Thoracic aorta (tissue), 2 donors: ENCODE data around the gene ARHGAP33. TPM values are rescaled to one million over a fixed set of nuclear protein-coding genes. Genes with fewer than 3 reads are reported as not detected.

Experiments used
- ATAC-seq: fragments of 150-250 bp; one replicate; pipeline ENCODE4 v1.8.0; 2017; ENCODE audit warnings: low read depth; ENCODE audit not compliant: insufficient number of reproducible peaks, low FRiP score
- DNase-seq: peaks from one replicate; pipeline ENCODE4 v3.0.0-alpha.2; 2020; ENCODE audit warnings: low spot score
- H3K27ac ChIP-seq, 2 donors: fragments of 200-600 bp; sonication (generic); 1 replicate in 1 of 2; 2 replicates in 1 of 2; pipeline ENCODE4 v1.5.1; 2016; ENCODE audit warnings: mild to moderate bottlenecking in 2 of 2, moderate library complexity in 2 of 2
- H3K27me3 ChIP-seq: fragments of 200-600 bp; sonication (generic); replicated peaks from 2 replicates; pipeline ENCODE4 v1.6.0; 2016; ENCODE audit warnings: mild to moderate bottlenecking; ENCODE audit not compliant: insufficient read depth
- H3K36me3 ChIP-seq: fragments of 200-600 bp; sonication (generic); one replicate; pipeline ENCODE4 v1.5.1; 2016
- H3K4me1 ChIP-seq, 2 donors: fragments of 200-600 bp; sonication (generic); 1 replicate in 1 of 2; 2 replicates in 1 of 2; pipeline versions ENCODE4 v1.5.1 to v1.6.0; 2016; ENCODE audit warnings: low read depth in 2 of 2, mild to moderate bottlenecking in 1 of 2; ENCODE audit not compliant: control insufficient read depth in 1 of 2
- H3K4me3 ChIP-seq: fragments of 200-600 bp; sonication (generic); 2 replicates; pipeline ENCODE4 v1.5.1; 2016; ENCODE audit warnings: mild to moderate bottlenecking
- H3K9me3 ChIP-seq: fragments of 200-600 bp; sonication (generic); 2 replicates; pipeline ENCODE4 v1.5.1; 2016
- CTCF ChIP-seq: fragments of 200-600 bp; sonication (generic); IDR thresholded peaks from one replicate; pipeline ENCODE4 v1.5.1; 2019; ENCODE audit warnings: antibody characterized with exemption
- total RNA-seq, 2 donors: library from RNA; depleted of rRNA; stranded (reverse); fragments of >200 nt; gene quantifications; one replicate each; pipeline versions ENCODE4 v1.1.0 to v1.2.3, GENCODE V29; 2016

Gene ARHGAP33
- total RNA-seq, 2 donors from 2014 or later: 15.4 to 30.7 TPM

GRCh38 chr19:35805526-35806102 is 30.2 kb downstream of the ARHGAP33 start:
- Histone ChIP-seq H3K9me3 (no peaks in the 10 kb centered on the region), H3K27ac (no peak overlapping the region), H3K4me1 (no peaks in the 10 kb centered on the region), H3K27me3 (no peaks in the 10 kb centered on the region), H3K4me3 (no peak overlapping the region), H3K36me3 (no peaks in the 10 kb centered on the region)
- no peak for ATAC-seq
- no peak for TF ChIP-seq CTCF
- DNase-seq: no peak

GRCh38 chr19:35806597-35806996 is 31.2 kb downstream of the ARHGAP33 start:
- ATAC-seq (no peak), DNase-seq (no peak)
- Histone ChIP-seq H3K9me3 (no peaks in the 10 kb centered on the region), H3K27ac (no peak overlapping the region), H3K36me3 (no peaks in the 10 kb centered on the region), H3K27me3 (no peaks in the 10 kb centered on the region), H3K4me3 (no peak overlapping the region), H3K4me1 (no peaks in the 10 kb centered on the region)
- TF ChIP-seq CTCF: no peak

GRCh38 chr19:35807633-35808032 is 32.3 kb downstream of the ARHGAP33 start:
- ATAC-seq: no peak
- Histone ChIP-seq H3K4me3 (no peak overlapping the region), H3K9me3 (no peaks in the 10 kb centered on the region), H3K27me3 (no peaks in the 10 kb centered on the region), H3K27ac (no peak overlapping the region), H3K4me1 (no peaks in the 10 kb centered on the region), H3K36me3 (no peaks in the 10 kb centered on the region)
- no peak for DNase-seq
- TF ChIP-seq CTCF: no peak

GRCh38 chr19:35811317-35812219 is 36.2 kb downstream of the ARHGAP33 start:
- DNase-seq: no peak
- ATAC-seq: no peak
- TF ChIP-seq CTCF: no peak
- Histone ChIP-seq H3K9me3 (no peaks in the 10 kb centered on the region), H3K4me1 (no peaks in the 10 kb centered on the region), H3K36me3 (no peaks in the 10 kb centered on the region), H3K4me3 (no peak overlapping the region), H3K27me3 (no peaks in the 10 kb centered on the region), H3K27ac (no peak overlapping the region)

- Histone ChIP-seq H3K36me3 (no peaks in the 10 kb centered on the region), H3K4me3 (no peak within 1 kb of the TSS), H3K9me3 (no peaks in the 10 kb centered on the region), H3K27me3 (no peaks in the 10 kb centered on the region), H3K4me1 (no peaks in the 10 kb centered on the region), H3K27ac (no peak within 1 kb of the TSS)
- TF ChIP-seq CTCF: no peak
- DNase-seq (no peak), ATAC-seq (no peak)
Measured at GRCh38 chr19:35812220-35813042, 37.1 kb downstream of the ARHGAP33 start, which contains the start of gene PRODH2. Gene PRODH2, minus strand, starts transcription at chr19:35812845. Its CDS starts 40 bp downstream, at chr19:35812805.
